K562 (cell line): Measurements from ENCODE around the gene KLK3. TPM values are rescaled to one million over a fixed set of nuclear protein-coding genes. Genes with fewer than 3 reads are reported as not detected.

Source experiments
- FOXA1 ChIP-seq: fragments of 450-650 bp; IDR thresholded peaks from 2 replicates; pipeline ENCODE4 v1.6.1; 2016; ENCODE audit warnings: mild to moderate bottlenecking, borderline replicate concordance
- JUND ChIP-seq, 2 experiments: IDR thresholded peaks; 2 replicates in 1 of 2; 3 replicates in 1 of 2; pipeline ENCODE4 v1.6.1; 2011; ENCODE audit warnings: borderline replicate concordance in 2 of 2, low read depth in 2 of 2, low read length in 2 of 2, improper control_type of control experiment in 1 of 2, missing biosample characterization in 1 of 2, missing genetic modification characterization in 1 of 2, missing genetic modification reagents in 1 of 2
- MAFK ChIP-seq: IDR thresholded peaks from 2 replicates; pipeline ENCODE4 v1.6.1; 2011; ENCODE audit warnings: low read length, improper control_type of control experiment
- MTA1 ChIP-seq: fragments of 450-650 bp; IDR thresholded peaks from 2 replicates; pipeline ENCODE4 v1.6.1; 2017; ENCODE audit warnings: borderline replicate concordance
- PCBP1 ChIP-seq: fragments of 200-400 bp; formaldehyde crosslinking; IDR thresholded peaks from 2 replicates; pipeline ENCODE4 v1.6.1; 2018; ENCODE audit warnings: mild to moderate bottlenecking, low read depth, low read length; ENCODE audit not compliant: poor library complexity, severe bottlenecking
- PHB2 ChIP-seq: fragments of 450-650 bp; IDR thresholded peaks from 2 replicates; pipeline ENCODE4 v1.6.1; 2017; ENCODE audit warnings: low read depth
- SRSF3 ChIP-seq: fragments of 200-400 bp; formaldehyde crosslinking; IDR thresholded peaks from 2 replicates; pipeline ENCODE4 v1.6.1; 2016; ENCODE audit warnings: mild to moderate bottlenecking, low read length, moderate library complexity; ENCODE audit not compliant: insufficient read depth
- TEAD2 ChIP-seq: fragments of 450-650 bp; IDR thresholded peaks from 2 replicates; pipeline ENCODE4 v1.6.1; 2016; ENCODE audit warnings: missing genetic modification characterization, control low read depth, missing compliant biosample characterization
- TFAM ChIP-seq: fragments of 250-450 bp; sonication (Bioruptor Pico); conservative IDR thresholded peaks from 2 replicates; pipeline ENCODE4 v1.5.0; 2021; ENCODE audit warnings: mild to moderate bottlenecking, moderate library complexity
- U2AF2 ChIP-seq: fragments of 200-400 bp; formaldehyde crosslinking; optimal IDR thresholded peaks from 2 replicates; pipeline ENCODE3; 2017; ENCODE audit warnings: low read depth, mild to moderate bottlenecking, low read length
- ZNF263 ChIP-seq: sonication (generic); formaldehyde crosslinking; IDR thresholded peaks from 2 replicates; pipeline ENCODE4 v1.8.0; 2022; ENCODE audit warnings: mild to moderate bottlenecking, missing genetic modification reagents, borderline replicate concordance
- ZNF347 ChIP-seq: fragments of 450-650 bp; formaldehyde crosslinking; IDR thresholded peaks from 2 replicates; pipeline ENCODE4 v1.4.0; 2020; ENCODE audit warnings: low read depth, mild to moderate bottlenecking, moderate library complexity
- ZNF695 ChIP-seq: fragments of 450-650 bp; formaldehyde crosslinking; IDR thresholded peaks from 2 replicates; pipeline ENCODE4 v1.4.0; 2020; ENCODE audit warnings: mild to moderate bottlenecking, moderate library complexity
- polyA plus RNA-seq, 8 experiments: library from polyadenylated mRNA; depleted of rRNA in 4 of 8; stranded (reverse) in 5 of 8; unstranded in 3 of 8; fragments of >200 nt; fragmentation: Nextera tagmentation in 2 of 8; fragmentation: Illumina TruSeq in 1 of 8; extraction: Ambion mirVana in 2 of 8; extraction: Trizol in 1 of 8; gene quantifications; 2 replicates each; pipeline versions ENCODE4 v1.2.1 to v1.2.3, GENCODE V29; 2011 to 2014; ENCODE audit warnings: inconsistent platforms in 1 of 8, missing spikeins in 1 of 8
- total RNA-seq, 7 experiments: library from RNA; depleted of rRNA in 6 of 7; stranded (reverse); fragments of >200 nt in 6 of 7; fragmentation: Illumina TruSeq in 2 of 7; extraction: Trizol in 2 of 7; gene quantifications; 2 replicates each; pipeline versions ENCODE4 v1.2.1 to v1.2.3, GENCODE V29; 2011 to 2021; ENCODE audit warnings: low replicate concordance in 1 of 7
- TF ChIP-seq, protein P1 (sequence below): fragments of 450-650 bp; IDR thresholded peaks from 2 replicates; pipeline ENCODE4 v1.7.1; 2018; ENCODE audit warnings: mild to moderate bottlenecking, low read depth; ENCODE audit not compliant: partially characterized antibody
- TF ChIP-seq, protein P2 (sequence below): IDR thresholded peaks from 2 replicates; pipeline ENCODE4 v1.6.1; 2014; ENCODE audit warnings: antibody characterized with exemption
- TF ChIP-seq, protein P3 (sequence below): fragments of 200-800 bp; sonication (Bioruptor generic); IDR thresholded peaks from 2 replicates; pipeline ENCODE4 v1.6.1; 2017; ENCODE audit warnings: missing genetic modification characterization, missing compliant biosample characterization
- TF ChIP-seq, protein P4 (sequence below): sonication (generic); formaldehyde crosslinking; IDR thresholded peaks from 2 replicates; pipeline ENCODE4 v1.8.0; 2022; ENCODE audit warnings: missing genetic modification reagents, mild to moderate bottlenecking, moderate library complexity, borderline replicate concordance
- TF ChIP-seq, protein P5 (sequence below): fragments of 450-650 bp; IDR thresholded peaks from 2 replicates; pipeline ENCODE4 v1.6.1; 2016; ENCODE audit warnings: antibody characterized with exemption

Gene KLK3
- total and polyA plus RNA-seq, 9 of the 15 experiments (the other 6 are each of a cell fraction or from before 2014, with no cell fraction given), result not detected

DNA sequence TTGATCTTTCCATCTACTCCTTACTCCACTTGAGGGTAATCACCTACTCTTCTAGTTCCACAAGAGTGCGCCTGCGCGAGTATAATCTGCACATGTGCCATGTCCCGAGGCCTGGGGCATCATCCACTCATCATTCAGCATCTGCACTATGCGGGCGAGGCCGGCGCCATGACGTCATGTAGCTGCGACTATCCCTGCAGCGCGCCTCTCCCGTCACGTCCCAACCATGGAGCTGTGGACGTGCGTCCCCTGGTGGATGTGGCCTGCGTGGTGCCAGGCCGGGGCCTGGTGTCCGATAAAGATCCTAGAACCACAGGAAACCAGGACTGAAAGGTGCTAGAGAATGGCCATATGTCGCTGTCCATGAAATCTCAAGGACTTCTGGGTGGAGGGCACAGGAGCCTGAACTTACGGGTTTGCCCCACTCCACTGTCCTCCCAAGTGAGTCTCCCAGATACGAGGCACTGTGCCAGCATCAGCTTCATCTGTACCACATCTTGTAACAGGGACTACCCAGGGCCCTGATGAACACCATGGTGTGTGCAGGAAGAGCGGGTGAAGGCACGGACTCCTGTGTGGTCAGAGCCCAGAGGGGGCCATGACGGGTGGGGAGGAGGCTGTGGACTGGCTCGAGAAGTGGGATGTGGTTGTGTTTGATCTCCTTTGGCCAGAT lies 15.8 kb downstream of the KLK3 start (continued):
- TF ChIP-seq, protein P1, sequence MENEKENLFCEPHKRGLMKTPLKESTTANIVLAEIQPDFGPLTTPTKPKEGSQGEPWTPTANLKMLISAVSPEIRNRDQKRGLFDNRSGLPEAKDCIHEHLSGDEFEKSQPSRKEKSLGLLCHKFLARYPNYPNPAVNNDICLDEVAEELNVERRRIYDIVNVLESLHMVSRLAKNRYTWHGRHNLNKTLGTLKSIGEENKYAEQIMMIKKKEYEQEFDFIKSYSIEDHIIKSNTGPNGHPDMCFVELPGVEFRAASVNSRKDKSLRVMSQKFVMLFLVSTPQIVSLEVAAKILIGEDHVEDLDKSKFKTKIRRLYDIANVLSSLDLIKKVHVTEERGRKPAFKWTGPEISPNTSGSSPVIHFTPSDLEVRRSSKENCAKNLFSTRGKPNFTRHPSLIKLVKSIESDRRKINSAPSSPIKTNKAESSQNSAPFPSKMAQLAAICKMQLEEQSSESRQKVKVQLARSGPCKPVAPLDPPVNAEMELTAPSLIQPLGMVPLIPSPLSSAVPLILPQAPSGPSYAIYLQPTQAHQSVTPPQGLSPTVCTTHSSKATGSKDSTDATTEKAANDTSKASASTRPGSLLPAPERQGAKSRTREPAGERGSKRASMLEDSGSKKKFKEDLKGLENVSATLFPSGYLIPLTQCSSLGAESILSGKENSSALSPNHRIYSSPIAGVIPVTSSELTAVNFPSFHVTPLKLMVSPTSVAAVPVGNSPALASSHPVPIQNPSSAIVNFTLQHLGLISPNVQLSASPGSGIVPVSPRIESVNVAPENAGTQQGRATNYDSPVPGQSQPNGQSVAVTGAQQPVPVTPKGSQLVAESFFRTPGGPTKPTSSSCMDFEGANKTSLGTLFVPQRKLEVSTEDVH, result peak; percentile 84
- peak; percentile 92 for TF ChIP-seq JUND (IDR thresholded peaks at IDR 0.05; ENCODE audit: borderline replicate concordance, low read depth, low read length)
- peak; percentile 91 for TF ChIP-seq JUND (tag; IDR thresholded peaks at IDR 0.05; ENCODE audit: borderline replicate concordance, low read depth, low read length)
- TF ChIP-seq, protein P2, sequence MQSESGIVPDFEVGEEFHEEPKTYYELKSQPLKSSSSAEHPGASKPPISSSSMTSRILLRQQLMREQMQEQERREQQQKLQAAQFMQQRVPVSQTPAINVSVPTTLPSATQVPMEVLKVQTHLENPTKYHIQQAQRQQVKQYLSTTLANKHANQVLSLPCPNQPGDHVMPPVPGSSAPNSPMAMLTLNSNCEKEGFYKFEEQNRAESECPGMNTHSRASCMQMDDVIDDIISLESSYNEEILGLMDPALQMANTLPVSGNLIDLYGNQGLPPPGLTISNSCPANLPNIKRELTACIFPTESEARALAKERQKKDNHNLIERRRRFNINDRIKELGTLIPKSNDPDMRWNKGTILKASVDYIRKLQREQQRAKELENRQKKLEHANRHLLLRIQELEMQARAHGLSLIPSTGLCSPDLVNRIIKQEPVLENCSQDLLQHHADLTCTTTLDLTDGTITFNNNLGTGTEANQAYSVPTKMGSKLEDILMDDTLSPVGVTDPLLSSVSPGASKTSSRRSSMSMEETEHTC, result no peak
- no peak for TF ChIP-seq PCBP1
- peak; percentile 77; the same call in 1 of the 2 replicates for TF ChIP-seq ZNF263 (CRISPR knock-in tag)
- peak; percentile 99 for TF ChIP-seq MTA1
- TF ChIP-seq PHB2, result no peak
- no peak for TF ChIP-seq TEAD2 (tag)
- TF ChIP-seq, protein P3, sequence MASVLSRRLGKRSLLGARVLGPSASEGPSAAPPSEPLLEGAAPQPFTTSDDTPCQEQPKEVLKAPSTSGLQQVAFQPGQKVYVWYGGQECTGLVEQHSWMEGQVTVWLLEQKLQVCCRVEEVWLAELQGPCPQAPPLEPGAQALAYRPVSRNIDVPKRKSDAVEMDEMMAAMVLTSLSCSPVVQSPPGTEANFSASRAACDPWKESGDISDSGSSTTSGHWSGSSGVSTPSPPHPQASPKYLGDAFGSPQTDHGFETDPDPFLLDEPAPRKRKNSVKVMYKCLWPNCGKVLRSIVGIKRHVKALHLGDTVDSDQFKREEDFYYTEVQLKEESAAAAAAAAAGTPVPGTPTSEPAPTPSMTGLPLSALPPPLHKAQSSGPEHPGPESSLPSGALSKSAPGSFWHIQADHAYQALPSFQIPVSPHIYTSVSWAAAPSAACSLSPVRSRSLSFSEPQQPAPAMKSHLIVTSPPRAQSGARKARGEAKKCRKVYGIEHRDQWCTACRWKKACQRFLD, result peak; percentile 60; the same call in 1 of the 2 replicates
- no peak for TF ChIP-seq SRSF3
- TF ChIP-seq FOXA1, result no peak
- no peak for TF ChIP-seq ZNF347 (CRISPR knock-in tag)
- TF ChIP-seq ZNF695, result no peak
- TF ChIP-seq MAFK, result no peak
- no peak for TF ChIP-seq TFAM (CRISPR knock-in tag)
- no peak for TF ChIP-seq U2AF2
- TF ChIP-seq, protein P4, sequence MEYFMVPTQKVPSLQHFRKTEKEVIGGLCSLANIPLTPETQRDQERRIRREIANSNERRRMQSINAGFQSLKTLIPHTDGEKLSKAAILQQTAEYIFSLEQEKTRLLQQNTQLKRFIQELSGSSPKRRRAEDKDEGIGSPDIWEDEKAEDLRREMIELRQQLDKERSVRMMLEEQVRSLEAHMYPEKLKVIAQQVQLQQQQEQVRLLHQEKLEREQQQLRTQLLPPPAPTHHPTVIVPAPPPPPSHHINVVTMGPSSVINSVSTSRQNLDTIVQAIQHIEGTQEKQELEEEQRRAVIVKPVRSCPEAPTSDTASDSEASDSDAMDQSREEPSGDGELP (CRISPR knock-in tag), result peak; percentile 88
- TF ChIP-seq, protein P5, sequence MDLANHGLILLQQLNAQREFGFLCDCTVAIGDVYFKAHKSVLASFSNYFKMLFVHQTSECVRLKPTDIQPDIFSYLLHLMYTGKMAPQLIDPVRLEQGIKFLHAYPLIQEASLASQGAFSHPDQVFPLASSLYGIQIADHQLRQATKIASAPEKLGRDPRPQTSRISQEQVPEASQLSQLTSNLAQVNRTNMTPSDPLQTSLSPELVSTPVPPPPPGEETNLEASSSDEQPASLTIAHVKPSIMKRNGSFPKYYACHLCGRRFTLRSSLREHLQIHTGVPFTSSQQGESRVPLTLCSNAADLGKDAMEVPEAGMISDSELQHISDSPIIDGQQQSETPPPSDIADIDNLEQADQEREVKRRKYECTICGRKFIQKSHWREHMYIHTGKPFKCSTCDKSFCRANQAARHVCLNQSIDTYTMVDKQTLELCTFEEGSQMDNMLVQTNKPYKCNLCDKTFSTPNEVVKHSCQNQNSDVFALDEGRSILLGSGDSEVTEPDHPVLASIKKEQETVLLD, result peak; percentile 48; the same call in 1 of the 2 replicates
